ENCODE results near the gene CLCN4.

CLCN4 gene

GRCh38 chrX:10156199-10157031 is at the start of gene CLCN4:
TSS of gene CLCN4 (plus strand) at chrX:10156975. CDS start at chrX:10185033, 28,058 bp downstream.
- DNase-seq: peak; percentile 56

DNA sequence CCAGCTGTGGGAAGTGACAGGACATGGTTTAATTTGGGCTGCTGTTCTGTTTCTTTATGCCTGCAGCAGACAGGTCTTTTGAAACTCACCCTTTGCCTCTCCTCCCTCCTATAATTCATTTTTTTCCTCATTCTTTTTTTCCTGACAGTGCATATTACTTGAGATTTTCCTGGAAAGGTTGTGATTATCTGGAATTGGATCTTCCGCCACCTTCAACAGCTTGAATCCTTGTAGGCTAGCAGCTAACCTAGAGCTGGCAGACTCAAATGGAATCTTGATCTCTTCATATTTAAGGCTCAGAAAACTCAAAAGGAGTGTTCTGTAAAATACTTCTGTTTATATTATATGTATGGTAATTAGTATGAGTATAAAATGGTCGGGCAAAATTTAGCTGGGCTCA is 49.3 kb upstream of the CLCN4 start:
- DNase-seq: no peak

GRCh38 chrX:10108288-10108687 is 48.5 kb upstream of the CLCN4 start:
- no peak for DNase-seq

- DNase-seq: no peak
Observed at GRCh38 chrX:10109695-10110094, 47.1 kb upstream of the CLCN4 start.

- DNase-seq: no peak
Observed at GRCh38 chrX:10110316-10110935, 46.3 kb upstream of the CLCN4 start.

- no peak for DNase-seq
Observed at GRCh38 chrX:10110984-10111363, 45.8 kb upstream of the CLCN4 start.

DNA sequence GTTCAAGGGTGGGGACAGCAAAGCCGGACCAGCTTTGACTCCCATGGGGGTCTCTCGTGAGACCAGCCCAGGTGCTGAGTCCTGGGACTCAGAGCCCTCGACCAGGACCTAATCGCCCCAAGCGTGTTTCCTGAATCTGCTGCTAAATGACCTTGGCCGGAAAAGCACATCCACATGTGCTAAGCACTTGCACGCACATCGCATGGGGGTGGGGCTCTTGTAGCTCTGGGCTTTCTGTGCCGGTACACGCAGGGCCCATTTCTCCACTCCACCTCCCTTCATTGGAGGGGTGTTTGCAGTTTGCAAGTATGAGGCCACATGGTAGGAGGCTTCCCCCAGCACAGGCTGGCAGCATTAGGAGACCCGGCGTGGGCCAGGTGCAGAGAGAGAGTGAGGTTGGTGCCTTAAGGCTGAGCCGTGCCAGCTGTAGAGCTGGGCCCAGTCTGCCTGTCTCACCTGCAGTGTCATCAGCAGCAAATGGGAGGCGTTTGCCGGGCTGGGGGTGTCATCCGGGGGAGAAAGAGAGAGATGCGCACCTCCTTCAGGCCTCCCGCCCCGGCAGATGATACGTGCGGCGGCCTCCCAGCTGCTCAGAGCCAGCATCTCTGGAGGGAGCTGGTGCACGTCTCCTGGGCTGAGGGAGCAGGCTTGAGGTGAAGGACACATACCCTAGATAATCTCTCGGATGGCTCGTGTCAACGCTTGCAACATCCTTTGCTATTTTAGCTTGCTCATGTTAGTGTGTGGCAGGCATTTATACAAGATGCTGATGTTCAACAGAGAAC is 45.2 kb upstream of the CLCN4 start:
- DNase-seq: no peak

DNA sequence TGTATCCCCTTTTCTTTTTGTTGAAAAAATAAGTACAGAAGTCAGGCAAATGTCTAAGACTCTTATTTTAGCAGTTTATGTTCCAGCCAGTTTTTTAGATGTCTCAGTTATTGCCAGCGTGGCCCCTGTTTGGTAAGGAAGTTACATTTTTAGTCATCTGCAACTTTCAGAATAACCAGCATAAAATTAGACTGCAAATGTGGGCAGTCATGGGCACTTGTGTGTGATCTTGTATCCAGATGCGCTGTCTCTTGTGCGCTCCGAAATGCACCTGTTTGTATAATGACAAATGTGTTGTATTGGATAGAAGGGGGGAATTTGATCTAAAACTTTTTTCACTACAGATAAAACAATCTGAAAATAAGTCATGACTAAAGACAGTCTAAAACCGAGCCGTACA is 44.3 kb upstream of the CLCN4 start:
- DNase-seq: no peak

DNA sequence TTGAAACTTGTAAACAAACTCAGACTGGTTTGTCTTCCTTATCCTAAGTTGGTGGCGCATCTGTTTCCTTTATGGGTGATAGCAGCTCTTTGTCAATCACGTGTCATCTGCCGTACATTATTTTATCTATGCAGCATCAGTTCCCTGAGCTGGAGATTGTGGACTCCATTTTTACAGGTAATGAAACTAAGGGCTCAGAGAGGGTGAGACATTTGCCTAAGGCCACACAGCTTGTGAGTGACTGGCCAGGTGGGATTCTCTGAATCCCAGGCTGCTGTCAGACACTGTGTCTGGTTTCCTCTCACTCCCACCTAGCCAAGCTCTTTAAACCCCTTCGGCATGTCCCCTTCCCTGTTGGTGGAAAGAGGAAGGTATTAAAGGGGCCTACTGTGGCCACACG is 41.7 kb upstream of the CLCN4 start:
- no peak for DNase-seq

DNA sequence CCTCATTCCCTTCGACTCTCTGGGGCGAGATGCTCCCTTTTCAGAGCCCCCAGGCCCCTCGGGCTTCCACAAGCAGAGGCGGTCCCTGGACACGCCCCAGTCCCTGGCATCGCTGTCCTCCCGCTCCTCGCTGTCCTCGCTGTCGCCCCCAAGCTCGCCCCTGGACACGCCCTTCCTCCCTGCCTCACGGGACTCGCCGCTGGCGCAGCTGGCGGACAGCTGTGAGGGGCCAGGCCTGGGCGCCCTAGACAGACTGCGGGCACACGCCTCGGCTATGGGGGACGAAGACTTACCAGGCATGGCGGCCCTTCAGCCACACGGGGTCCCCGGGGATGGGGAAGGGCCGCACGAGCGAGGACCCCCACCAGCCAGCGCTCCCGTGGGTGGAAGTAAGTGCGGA is 39.5 kb upstream of the CLCN4 start:
- DNase-seq: no peak

DNA sequence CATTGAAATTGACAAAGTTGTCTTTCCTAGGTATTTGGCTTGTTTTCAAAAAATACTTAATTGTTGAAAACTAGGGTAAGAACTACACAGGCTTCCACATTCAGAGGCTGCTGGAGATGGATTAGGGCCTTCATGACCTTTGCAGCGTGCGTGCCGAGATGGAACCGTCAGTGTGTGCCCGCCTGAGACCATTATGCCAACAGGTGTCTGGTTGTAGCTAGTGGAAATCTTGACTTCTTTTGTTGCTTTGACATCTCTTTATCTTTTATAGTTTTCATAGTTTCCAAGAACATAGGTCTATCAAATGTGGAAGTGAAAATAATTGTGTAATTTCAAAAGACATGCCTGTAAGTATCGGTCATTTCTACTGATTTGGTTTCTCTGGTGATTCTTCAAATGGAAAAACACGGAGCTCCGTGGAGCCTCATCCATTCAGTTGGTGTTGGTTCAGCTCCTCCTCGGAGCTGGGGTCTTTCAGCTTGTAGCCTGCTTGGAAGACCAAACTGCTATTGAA is 38.9 kb upstream of the CLCN4 start:
- DNase-seq: no peak

GRCh38 chrX:10118530-10118929 is 38.2 kb upstream of the CLCN4 start:
- no peak for DNase-seq

GRCh38 chrX:10119399-10119990 is 37.3 kb upstream of the CLCN4 start:
- peak; percentile 68 for DNase-seq

- DNase-seq: no peak
Observed at GRCh38 chrX:10120331-10120730, 36.4 kb upstream of the CLCN4 start.

DNA sequence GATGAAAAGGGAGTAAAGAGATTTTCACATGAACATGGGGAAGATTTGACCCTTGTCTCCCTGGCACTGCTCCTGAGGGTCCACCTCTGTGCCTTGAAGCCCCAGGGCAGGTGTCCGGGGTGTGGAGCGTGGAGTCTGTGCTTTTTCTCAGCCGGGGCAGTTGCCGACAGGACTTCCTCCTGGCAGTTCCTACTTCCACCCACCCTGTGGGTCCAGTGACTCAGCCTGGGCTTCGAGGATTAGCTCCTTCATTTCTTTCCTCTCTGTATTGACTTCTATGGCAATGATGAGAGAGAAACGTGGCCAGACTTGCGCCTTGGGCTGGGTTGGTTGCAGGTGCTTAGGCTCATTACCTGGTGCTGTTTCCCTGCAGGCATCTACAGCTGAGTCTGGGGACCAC is 35.9 kb upstream of the CLCN4 start:
- DNase-seq: no peak

DNA sequence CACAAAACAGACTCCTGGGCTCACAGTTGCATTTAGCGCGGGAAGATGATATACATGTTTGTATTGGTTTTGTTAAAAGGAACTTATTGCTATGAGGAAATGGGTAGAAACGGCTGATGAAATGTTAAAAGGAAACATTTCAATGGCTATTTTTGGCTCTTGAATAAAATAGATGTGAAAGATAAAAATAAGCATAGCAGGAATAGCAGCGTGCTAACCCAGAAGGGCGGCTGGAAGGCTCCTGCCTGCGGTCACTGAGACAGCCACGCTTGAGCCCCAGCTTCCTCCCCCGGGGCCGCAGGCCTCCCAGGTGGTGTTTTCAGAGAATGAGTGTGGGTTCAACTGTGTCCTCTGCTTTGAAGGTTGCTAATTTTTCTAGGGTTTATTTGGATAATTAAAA is 35.0 kb upstream of the CLCN4 start:
- DNase-seq: no peak

DNA sequence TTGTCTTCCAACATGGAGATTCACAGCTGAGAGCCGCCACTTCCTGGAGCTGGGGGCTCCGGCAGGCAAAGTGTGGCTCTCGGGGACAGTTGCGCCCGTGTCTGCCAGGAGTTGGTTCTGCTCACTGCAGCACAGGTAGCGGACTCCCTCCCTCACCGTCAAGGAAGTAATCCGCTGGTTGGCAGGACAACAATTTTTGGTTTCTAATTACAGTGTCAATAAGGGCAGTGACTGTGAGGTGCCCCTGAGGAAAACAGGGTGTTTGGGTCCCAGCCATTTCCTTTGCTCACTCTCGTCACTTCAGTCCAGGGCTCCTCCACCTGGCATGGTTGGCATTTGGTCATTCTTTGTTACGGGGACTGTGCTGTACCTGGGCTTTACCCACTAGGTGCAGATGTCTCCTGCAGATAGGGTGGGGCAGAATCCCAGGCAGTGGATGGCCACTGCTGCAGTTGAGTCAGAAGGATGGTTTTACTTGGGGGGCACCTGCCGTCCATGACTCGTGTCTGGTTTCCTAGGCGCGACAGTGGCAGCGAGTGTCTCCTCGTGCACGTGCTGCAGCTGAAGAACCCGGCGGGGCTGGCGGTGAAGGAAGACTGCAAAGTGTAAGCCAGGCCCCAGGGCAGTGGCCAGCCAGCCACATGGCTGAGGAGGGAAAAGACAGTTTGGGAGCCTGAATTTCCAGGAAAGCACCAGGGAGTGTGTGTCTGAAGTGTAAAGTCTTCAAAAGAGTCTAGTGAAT is 32.1 kb upstream of the CLCN4 start:
- DNase-seq: no peak

DNA sequence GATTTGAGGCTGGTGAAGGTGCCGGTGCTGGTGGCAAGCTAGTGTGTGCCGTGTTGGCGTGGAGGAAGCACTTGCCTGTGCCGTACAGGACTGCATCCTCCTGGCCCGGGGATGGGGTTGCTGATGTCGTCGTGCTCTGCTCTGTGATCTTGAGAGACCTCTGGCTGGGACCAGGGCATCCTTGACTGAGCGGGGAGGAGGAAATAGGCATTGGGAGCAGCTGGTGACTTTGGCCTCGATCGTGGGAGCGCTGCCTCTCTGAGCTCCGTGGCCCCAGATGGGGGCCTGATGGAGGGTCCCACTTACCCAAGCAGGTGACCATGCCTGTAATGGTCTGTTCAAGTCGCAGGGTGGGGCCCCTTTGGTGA is 31.5 kb upstream of the CLCN4 start:
- DNase-seq: no peak

- DNase-seq: no peak
Observed at GRCh38 chrX:10126044-10126443, 30.7 kb upstream of the CLCN4 start.

DNA sequence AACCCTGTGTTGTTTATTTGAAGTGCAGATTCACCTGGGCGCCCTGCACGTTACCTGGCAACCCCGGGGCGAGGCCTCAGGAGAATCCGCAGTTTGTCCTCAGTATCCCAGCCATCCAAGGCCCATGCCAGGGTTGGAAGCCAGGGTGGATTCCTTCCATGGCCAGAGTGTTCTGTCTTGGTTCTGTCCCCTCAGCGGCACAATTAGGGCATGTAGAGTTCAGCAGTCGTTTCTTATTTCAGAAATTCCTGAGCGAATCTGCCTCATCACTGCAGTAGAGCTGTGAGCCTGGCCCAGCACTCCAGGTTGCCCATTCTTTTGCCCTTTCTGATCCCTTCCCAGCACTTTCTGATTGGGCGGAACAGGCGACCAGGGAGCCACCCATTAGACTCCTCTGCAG is 29.9 kb upstream of the CLCN4 start:
- no peak for DNase-seq

- DNase-seq: no peak
Observed at GRCh38 chrX:10128386-10128785, 28.4 kb upstream of the CLCN4 start.

DNA sequence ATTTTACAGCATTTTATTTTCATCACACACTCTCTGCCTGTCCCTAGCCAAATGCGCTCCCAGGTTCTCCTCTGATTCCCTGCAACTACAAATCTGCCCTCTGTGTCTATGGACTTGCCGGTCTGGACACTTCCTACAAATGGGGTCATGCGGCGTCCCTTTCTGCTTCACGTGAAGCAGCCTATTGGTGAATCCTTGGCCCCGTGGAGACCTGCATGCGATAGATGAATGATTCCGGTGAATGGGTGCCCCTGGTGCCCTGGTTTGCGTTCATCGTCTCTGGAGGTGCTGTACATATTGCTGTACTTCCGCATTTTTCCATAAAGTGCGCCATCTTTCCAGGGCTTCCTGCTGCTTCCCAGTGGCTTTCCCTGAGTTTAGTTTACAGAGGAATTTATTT is 27.5 kb upstream of the CLCN4 start:
- no peak for DNase-seq

DNA sequence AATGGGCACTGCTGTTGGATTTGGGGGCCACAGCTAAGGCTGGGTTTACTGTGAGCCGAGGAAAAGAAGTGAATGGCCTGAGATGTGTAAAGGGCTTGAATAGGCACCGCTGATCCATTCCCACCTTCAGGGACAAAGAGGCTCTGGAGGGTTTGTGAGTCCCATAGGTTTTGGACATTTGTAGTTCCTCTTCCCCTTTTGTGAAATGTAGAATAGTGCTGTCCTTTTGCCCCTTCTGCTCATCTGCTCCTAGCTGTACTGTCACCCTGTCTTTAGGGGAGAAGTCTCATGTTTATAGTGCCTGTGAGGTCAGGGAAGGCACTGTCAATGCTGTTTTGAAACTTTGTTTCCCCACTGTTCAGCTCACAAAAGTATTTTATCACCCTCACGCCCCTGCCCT is 26.4 kb upstream of the CLCN4 start:
- DNase-seq: no peak

All from NCI-H526 treated with DMSO at 0.1 percent for 48 hours (cell line).